Mesothelial cell of epicardium (in vitro differentiated cells): ENCODE measurements around the gene DMD. TPM values are rescaled to one million over a fixed set of nuclear protein-coding genes. Genes with fewer than 3 reads are reported as not detected.

Experiments
- DNase-seq, 2 experiments: peaks; one replicate each; pipeline ENCODE4 v3.0.0; 2021; ENCODE audit warnings: low spot score in 2 of 2; ENCODE audit not compliant: unreplicated experiment in 2 of 2
- H3K27ac Mint-ChIP-seq: 2 replicates; pipeline ENCODE4 v1.8.0; 2021; ENCODE audit warnings: mixed read lengths
- H3K27me3 Mint-ChIP-seq: 2 replicates; pipeline ENCODE4 v1.8.0; 2021; ENCODE audit warnings: low read depth, mixed read lengths
- H3K36me3 Mint-ChIP-seq: 2 replicates; pipeline ENCODE4 v1.8.0; 2021; ENCODE audit warnings: mixed read lengths
- H3K4me1 Mint-ChIP-seq: 2 replicates; pipeline ENCODE4 v1.8.0; 2021; ENCODE audit warnings: mixed read lengths
- H3K4me3 Mint-ChIP-seq: 2 replicates; pipeline ENCODE4 v1.8.0; 2021; ENCODE audit warnings: mild to moderate bottlenecking, moderate library complexity, mixed read lengths
- H3K9me3 Mint-ChIP-seq: 2 replicates; pipeline ENCODE4 v1.8.0; 2021; ENCODE audit warnings: mixed read lengths
- CTCF ChIP-seq: fragments of 200-600 bp; sonication (generic); IDR thresholded peaks from one replicate; pipeline ENCODE4 v1.5.0; 2021; ENCODE audit warnings: antibody characterized with exemption; ENCODE audit not compliant: unreplicated experiment
- total RNA-seq: library from RNA; stranded (reverse); gene quantifications from 3 replicates; pipeline ENCODE4 v1.2.1, GENCODE V29; 2021

Gene DMD
- total RNA-seq, 1 donor from 2014 or later: 79.4 TPM

DNA sequence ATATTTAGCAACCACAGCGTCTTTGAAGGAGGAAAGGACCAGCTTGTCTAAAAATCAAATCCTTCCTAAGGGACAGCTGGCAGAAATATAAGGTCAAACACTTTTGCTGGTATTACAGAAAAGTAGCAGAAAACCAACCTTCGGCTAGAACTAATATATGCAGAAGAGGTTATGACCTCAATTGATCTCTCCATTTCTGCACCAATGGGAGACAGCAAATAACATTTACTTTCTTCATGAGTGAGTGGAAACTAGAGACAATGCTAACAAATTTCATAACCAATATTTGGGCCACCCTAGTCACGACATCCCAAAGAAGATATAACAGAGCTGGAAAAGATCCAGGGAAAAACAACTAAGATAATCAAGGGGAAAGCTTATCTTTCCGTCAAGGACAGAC, 1892.5 kb downstream of the DMD start:
- peaks cover 29% of the 10 kb centered on the region for H3K4me1 Mint-ChIP-seq
- peaks cover 43% of the 10 kb centered on the region for H3K9me3 Mint-ChIP-seq
- no peak overlapping the region for H3K4me3 Mint-ChIP-seq
- no peak for DNase-seq
- no peak overlapping the region for H3K27ac Mint-ChIP-seq
- no peak for TF ChIP-seq CTCF
- H3K27me3 Mint-ChIP-seq: no peaks in the 10 kb centered on the region
- H3K36me3 Mint-ChIP-seq: no peaks in the 10 kb centered on the region

DNA sequence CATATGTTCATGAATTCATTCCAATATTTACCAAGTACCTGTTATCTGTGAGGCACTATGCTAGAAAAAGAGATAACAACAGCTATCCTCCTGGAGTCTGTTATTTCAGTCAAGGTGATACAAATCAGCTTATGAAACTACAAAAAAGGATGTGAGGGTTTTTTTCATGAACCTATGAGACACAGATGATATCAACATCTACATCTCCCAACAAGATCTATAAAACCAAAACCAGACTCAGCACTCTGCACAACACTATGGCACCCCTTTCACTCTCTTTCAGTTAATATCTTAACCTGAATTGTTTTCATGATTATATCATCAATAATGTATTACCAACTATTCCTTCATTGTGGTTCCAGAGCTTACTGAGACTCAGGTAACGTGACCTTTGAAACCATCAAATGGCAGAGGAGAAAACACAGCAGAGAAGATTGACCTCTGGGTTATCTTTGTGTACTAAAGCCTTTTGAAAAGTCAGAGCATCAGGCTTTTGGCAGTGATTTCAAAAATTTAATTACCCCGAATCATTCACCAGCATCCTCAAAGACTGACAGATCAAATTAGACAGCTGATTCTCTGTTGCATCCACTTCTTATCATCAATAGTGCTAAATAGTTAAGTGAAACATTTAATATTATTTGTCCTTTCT, 1894.9 kb downstream of the DMD start:
- TF ChIP-seq CTCF: no peak
- Mint-ChIP-seq H3K4me1 (peaks cover 22% of the 10 kb centered on the region), H3K4me3 (no peak overlapping the region)

DNA sequence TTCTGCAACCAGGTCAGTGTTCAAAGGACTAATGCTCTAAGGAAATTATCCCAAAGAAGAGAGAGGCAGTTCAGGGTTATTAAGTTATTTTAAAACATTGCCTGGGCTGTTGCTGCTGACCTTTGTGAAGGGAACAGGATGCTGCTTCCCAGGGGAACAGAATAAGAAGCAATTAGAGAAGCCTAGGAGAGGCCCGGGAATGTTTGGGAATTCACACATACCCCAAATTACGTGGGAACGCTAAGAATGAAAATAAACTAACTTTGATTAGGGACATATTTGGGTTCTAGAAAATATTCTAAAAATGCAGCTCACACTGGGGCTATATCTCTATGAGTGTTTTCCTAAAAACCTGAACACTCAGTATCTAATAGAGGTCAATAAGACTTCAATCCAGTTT, 1896.4 kb downstream of the DMD start:
- Mint-ChIP-seq H3K36me3 (no peaks in the 10 kb centered on the region), H3K27ac (peak overlapping the region; percentile 79), H3K27me3 (no peaks in the 10 kb centered on the region), H3K4me1 (peaks cover 20% of the 10 kb centered on the region), H3K9me3 (peaks cover 48% of the 10 kb centered on the region), H3K4me3 (no peak overlapping the region)
- no peak for TF ChIP-seq CTCF
- DNase-seq: no peak

More for the DNA sequence above, 1894.9 kb downstream of the DMD start:
- no peaks in the 10 kb centered on the region for H3K36me3 Mint-ChIP-seq
- H3K9me3 Mint-ChIP-seq: peaks cover 46% of the 10 kb centered on the region
- DNase-seq: no peak
- H3K27me3 Mint-ChIP-seq: no peaks in the 10 kb centered on the region
- H3K27ac Mint-ChIP-seq: no peak overlapping the region

- Mint-ChIP-seq H3K27me3 (no peaks in the 10 kb centered on the region), H3K36me3 (no peaks in the 10 kb centered on the region), H3K4me3 (no peak overlapping the region), H3K4me1 (no peaks in the 10 kb centered on the region), H3K9me3 (peaks cover 34% of the 10 kb centered on the region), H3K27ac (no peak overlapping the region)
- no peak for DNase-seq
- no peak for TF ChIP-seq CTCF
Observed at GRCh38 chrX:31307952-31308351, 1903.4 kb downstream of the DMD start.

DNA sequence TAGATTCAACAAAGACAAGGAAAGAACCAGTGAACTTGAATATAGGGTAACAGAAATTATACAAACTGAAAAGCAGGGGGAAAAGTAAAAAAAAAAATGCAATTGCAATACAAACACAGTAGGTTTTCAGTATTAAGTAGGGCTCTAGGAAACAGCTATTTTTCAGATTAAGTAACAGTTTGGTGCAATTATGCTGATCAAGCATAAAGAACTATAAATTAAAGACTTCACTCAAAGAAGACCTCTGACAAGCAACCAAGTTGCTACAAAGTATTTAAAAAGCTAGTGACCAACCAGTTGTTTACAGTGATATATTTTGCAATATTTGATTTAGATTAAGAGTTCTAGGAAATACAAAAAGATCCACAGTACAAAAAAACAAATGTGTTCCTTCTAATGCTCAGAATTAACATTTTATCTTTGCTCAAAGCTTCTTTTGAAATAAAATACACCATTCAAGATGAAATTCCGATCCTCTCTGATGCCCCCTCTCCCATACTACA, 1908.7 kb downstream of the DMD start:
- Mint-ChIP-seq H3K27me3 (no peaks in the 10 kb centered on the region), H3K36me3 (peaks cover 7% of the 10 kb centered on the region)

More for the DNA sequence above, 1908.7 kb downstream of the DMD start:
- no peak for TF ChIP-seq CTCF
- H3K4me1 Mint-ChIP-seq: peaks cover 3% of the 10 kb centered on the region
- no peak for DNase-seq
- no peak overlapping the region for H3K4me3 Mint-ChIP-seq
- peaks cover 49% of the 10 kb centered on the region for H3K9me3 Mint-ChIP-seq
- H3K27ac Mint-ChIP-seq: no peak overlapping the region
